Measurements from ENCODE around the gene OSBPL5.
"Not testable (repeated sequence)": the region's sequence is repeated elsewhere in the genome, so short reads cannot be mapped to it uniquely, and the experiment has no call there.

Gene OSBPL5

DNA sequence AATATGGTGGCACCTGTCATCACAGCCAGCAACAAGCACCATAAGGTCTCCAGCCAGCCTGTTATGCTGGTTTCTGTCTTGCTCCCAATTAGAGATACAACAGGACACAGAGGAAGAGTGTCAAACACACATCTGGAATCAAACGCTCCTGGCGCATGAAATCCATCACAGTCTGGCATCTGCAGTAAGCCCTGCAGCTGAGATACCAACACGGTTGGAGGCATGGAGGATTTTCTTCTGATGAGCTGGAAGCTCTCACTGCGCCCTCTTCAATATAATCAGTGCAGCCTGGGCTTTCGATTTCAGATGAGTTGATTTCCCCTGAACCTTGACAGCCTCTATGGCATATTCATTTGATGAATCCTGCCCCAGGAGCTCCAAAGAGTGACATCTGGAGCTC, 80.1 kb downstream of the OSBPL5 start:
- DNase-seq (ENCODE audit: low read depth, low spot score): no peak

DNA sequence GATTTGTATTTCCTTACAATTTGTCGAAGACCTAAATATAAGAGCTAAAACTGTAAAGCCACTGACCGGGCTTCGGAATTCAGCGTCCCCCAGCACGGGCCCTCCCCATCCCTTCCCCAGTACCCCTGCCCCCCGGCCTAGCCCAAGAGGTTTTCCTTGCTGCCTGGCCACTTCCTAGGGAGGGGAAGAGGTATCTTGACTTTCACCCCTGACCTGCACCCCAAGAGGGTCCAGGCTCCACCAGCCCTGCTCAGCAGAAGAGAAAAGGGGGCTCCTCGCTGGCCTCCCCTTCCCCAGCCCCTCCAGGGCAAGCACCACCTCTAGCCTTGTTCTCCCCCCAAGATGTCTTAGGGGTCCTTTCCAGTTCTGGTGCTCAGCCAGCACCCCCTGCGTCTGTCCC, 81.8 kb downstream of the OSBPL5 start:
- DNase-seq (ENCODE audit: low read depth, low spot score): no peak

DNA sequence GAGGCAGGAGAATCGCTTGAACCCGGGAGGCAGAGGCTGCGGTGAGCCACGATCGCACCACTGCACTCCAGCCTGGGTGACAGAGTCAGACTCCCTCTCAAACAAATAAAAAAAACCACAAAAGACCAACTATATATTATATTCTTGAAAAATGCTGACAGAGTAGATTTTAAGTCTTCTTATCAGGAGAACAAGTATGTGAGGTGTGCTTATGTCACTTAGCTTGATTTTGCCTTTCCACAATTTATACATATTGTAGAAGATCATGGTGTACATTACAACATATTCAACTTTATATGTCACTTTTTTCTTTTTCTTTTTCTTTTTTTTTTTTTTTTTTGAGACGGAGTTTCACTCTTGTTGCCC, 83.7 kb downstream of the OSBPL5 start:
- DNase-seq (ENCODE audit: low read depth, low spot score): no peak

DNA sequence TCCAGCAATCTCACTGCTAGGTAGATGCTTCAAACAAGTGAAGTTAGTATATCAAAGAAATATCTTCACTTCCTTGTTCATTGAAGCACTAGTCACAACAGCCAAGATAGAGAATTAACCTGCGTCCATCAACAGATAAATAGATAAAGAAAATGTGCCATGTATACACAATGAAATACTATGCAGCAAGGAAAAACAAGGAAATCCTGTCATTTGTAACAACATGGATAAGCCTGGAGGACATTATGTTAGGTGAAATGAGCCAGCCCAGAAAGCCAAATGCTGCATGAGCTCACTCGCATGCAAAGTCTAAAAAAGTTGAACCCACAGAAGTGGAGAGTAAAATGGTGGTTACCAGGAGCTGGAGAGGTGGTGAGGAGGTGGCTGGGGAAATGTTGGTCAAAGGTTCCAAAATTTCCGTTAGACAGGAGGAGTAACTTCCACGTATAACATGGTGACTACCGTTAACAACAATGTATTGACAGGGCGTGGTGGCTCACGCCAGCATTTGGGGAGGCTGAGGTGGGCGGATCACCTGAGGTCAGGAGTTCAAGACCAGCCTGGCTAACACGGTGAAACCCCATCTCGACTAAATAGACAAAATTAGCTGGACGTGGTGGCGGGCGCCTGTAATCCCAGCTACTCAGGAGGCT, 84.3 kb downstream of the OSBPL5 start:
- no peak for DNase-seq (ENCODE audit: low read depth, low spot score)

DNA sequence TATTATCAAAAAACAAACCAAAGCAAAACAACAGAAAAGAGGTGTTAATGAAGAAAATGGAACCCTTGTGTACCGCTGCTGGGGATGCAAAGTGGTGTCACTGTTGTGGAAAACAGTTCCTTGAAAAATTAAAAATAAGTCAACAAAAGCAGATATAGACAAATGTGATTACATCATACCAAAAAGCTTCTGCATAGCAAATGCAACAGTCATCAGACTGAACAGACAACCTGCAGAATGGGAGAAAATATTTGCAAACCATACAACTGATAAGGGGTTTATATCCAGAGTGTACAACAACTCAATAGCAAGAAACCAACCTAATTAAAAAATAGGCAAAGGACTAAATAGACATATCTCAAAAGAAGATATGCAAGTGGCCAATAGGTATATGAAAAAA, 85.0 kb downstream of the OSBPL5 start:
- DNase-seq (ENCODE audit: low read depth, low spot score): no peak

DNA sequence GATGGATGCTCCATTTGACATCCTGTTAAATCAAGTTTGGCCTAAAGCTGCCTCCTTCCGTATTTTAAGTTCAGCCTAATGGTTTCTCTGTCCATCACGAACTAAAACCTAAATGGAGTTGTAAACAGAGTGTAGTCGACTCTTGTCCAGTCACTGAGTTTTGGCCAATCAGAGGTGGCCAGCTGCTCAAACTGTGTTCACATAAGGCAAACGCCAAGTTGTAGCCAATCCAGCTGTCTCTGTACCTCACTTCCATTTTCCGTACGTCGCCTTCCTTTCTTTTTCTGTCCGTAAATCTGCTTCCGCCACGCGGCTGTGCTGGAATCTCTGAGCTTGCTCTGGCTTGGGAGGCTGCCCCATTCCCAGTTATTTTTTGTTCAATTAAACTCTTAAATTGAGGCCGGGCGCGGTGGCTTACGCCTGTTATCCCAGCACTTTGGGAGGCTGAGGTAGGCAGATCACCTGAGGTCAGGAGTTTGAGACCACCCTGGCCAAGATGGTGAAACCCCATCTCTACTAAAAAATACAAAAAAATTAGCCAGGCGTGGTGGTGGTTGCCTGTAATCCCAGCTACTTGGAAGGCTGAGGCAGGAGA, 87.2 kb downstream of the OSBPL5 start:
- DNase-seq (ENCODE audit: low read depth, low spot score): no peak

DNA sequence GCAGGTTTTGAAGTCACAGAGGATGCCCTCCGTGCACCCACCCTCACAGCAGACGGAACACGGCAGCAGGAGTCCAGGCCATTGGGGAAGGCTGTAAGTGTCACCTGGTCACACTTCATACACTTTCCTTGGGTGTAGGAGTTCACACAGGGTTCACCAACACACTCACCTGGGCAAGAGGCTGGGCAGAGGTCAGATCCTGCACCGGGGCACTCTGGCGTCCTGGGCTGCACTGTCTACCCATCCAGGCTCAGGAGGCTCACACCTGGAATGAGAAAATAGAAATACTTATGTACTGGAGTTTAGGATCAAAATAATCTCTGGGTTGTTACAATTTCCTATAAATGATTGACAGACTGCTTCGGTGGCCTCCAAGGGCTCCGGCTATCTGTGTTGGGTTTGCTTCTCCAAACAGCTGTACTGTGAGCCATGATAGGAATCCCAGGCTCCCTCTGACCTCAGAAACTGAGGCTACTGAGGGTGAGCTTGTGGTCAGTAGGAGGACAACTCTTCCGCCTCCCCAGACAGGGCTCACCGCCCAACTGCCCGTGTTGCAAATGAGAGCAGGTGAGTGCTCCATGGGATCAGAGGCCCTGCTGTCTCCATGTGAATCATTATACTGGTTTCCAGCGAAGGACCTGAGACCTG, 87.8 kb downstream of the OSBPL5 start:
- DNase-seq (ENCODE audit: low read depth, low spot score): no peak

DNA sequence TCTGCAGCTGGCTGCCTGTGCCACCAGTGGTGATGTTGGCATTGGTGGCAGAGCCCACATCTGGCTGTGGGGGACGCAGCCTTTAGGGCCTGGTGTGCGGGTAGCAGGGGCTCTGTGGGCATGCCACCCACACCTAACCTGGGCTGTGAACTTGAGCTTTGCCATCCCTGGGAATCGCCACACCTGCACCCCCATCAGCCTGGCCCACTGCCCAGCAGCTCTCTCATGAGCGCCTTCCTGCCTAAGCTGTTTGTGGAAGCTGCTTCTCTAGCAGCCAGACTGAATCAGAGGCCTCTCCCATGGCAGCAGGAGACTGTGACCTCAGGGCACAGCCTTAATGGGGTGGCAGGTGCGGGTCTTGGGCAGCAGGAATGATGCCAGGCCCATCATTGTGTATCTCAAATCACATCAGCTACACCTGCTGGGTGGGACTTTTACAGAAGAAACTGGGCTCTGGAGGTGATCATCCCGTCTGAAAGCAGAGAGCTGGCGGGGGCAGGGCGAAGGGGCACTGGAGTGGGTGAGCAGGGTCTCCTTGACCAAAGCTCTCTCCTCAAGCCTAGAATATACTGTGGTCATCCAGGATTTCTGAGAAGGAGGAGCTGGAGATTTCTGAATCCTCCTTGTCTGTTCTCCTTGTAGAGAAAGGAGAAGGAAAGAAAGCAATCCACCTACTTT, 90.1 kb downstream of the OSBPL5 start:
- no peak for DNase-seq (ENCODE audit: low read depth, low spot score)

DNA sequence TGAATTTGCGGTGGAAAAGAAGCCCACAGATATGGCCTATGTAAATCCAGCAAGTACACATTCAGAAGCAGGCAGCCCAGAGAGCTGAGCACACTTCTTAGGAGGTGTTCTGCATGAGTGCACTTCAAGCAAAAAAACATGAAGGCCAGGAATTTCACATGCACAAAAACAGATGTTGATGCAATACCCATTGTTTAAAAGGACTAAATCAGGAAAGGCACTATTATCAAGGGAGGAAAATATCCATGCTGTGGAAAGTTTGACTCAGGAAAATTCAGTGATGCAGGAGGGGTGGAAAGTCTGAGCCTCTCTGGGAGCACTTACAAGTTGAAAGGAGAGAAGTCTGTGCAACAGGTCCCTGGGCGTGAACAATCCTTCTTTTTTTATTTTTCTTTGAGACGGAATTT, 92.1 kb downstream of the OSBPL5 start:
- no peak for DNase-seq (ENCODE audit: low read depth, low spot score)

DNA sequence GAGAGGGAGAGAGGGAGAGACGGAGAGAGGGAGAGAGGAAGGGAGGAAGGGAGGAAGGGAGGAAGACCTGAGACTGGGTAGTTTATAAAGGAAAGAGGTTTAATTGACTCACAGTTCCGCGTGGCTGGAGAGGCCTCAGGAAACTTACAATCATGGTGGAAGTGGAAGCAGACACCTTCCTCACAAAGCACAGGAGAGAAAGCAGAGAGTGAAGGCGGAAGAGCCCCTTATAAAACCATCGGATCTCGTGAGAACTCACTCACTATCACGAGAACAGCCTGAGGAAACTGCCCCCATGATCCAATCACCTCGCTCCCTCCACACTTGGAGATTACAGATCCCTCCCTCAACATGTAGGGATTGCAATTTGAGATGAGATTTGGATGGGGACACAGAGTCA, 95.7 kb downstream of the OSBPL5 start:
- no peak for DNase-seq (ENCODE audit: low read depth, low spot score)

DNA sequence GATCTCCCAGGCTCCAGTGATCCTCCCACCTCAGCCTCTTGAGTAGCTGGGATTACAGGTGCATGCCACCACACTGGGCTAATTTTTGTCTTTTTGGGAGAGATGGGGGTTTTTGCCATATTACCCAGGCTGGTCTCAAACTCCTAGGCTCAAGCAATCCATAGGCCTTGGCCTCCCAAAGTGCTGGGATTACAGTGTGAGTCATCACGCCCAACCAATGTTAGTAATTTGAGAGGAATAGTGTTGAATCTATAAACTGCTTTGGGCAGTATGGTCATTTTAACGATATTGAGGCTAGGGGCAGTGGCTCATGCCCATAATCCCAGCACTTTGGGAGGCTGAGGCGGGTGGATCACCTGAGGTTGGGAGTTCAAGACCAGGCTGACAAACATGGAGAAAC, 98.8 kb downstream of the OSBPL5 start:
- DNase-seq (ENCODE audit: low read depth, low spot score): not testable (repeated sequence)

DNA sequence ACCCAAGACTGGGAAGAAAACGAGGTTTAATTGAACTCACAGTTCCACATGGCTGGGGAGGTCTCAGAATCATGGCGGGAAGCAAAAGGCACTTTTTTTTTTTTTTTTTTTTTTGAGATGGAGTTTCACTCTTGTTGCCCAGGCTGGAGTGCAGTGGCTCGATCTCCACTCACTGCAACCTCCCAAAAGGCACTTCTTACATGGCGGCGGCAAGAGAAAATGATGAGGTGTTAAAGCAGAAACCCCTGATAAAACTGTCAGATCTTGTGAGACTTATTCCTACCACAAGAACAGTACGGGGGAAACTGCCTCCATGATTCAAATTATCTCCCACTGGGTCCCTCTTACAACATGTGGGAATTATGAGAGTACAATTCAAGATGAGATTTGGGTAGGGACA, 100.4 kb downstream of the OSBPL5 start:
- not testable (repeated sequence) for DNase-seq (ENCODE audit: low read depth, low spot score)

DNA sequence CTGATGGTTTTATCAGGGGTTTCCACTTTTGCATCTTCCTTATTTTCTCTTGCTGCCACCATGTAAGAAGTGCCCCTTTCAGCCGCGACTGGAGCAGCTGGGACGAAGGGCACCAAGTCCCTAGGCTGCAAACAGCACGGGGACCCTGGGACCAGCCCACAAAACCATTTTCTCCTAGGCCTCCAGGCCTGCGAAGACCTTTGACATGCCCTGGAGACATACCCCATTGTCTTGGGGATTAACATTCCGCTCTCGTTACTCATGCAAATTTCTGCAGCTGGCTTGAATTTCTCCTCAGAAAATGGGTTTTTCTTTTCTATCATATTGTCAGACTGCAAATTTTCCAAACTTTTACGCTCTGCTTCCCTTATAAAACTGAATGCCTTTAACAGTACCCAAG, 101.2 kb downstream of the OSBPL5 start:
- DNase-seq (ENCODE audit: low read depth, low spot score): peak; percentile 35

DNA sequence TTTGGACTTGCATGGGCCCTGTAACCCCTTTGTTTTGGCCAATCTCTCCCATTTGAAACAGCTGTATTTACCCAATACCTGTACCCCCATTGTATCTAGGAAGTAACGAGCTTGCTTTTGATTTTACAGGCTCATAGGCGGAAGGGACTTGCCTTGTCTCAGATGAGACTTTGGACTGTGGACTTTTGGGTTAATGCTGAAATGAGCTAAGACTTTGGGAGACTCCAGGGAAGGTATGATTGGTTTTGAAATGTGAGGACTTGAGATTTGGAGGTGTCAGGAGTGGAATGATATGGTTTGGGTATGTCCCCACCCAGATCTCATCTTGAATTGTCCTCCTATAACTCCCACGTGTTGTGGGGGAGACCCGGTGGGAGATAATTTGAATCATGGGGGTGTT, 101.7 kb downstream of the OSBPL5 start:
- not testable (repeated sequence) for DNase-seq (ENCODE audit: low read depth, low spot score)

DNA sequence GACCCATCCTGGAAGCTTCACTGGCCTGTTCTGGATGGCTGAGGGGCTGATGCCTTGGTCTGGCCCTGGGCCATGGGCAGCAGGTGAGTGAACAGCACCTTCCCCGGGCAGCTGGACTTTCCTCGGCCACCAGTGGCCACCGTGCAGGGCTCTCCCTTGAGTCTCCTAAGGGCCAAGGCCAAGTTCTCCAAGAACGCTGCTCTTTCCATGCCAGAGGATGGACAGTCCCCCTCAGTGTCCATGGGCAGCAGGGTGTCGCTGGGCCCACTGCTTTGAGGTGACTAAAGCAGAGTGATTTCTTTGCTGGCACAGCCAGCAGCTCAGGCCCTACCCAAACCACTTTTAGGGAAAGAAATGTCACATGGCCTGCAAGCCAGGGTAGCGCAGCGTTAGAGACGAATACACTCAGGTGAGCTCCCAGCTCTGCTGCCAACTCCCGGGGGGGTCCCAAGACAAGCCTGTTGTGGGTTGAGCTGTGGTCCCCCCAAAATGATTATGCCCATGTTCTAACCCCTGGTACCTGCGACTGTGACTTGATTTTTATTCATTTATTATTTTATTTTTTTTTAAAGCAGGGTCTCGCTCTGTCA, 104.6 kb downstream of the OSBPL5 start:
- no peak for DNase-seq (ENCODE audit: low read depth, low spot score)

DNA sequence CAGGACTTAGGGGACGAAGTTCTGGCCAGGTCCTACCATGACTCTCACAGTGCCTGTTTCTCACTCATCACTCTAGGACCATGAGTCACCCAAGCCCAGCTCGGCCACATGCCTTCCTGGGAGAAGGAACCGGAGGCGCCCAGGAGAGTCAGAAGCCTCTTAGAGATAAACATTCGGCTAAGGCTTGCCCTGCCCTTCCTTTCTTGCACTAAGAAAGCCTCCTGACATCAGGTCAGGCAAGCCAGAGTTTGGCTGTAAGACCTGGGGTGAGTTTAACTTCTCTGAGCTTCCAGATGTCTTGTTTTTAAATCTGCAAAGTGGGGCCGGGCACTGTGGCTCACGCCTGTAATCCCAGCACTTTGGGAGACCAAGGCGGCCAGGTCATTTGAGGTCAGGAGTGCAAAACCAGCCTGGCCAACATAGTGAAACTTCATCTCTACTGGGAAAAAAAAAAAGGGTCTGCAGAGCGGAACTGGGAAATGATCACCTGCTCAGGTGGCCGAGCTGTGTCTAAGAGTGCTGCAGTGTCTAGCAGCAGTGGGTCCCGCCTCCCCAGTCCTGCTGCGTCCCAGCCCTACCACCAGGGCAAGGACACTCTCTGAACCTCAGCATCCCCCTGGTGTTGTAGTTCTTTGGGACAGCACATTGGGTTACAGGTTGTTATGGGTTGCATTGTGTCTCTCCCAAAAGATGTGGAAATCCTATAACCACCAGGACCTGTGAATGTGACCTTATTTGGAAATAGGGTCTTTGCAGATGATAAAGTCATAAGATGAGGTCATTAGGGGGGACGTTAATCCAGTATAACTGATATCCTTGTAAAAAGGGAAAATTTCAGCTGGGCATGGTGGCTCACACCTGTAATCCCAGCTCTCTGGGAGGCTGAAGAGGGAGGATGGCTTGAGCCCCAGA, 106.1 kb downstream of the OSBPL5 start:
- no peak for DNase-seq (ENCODE audit: low read depth, low spot score)

DNA sequence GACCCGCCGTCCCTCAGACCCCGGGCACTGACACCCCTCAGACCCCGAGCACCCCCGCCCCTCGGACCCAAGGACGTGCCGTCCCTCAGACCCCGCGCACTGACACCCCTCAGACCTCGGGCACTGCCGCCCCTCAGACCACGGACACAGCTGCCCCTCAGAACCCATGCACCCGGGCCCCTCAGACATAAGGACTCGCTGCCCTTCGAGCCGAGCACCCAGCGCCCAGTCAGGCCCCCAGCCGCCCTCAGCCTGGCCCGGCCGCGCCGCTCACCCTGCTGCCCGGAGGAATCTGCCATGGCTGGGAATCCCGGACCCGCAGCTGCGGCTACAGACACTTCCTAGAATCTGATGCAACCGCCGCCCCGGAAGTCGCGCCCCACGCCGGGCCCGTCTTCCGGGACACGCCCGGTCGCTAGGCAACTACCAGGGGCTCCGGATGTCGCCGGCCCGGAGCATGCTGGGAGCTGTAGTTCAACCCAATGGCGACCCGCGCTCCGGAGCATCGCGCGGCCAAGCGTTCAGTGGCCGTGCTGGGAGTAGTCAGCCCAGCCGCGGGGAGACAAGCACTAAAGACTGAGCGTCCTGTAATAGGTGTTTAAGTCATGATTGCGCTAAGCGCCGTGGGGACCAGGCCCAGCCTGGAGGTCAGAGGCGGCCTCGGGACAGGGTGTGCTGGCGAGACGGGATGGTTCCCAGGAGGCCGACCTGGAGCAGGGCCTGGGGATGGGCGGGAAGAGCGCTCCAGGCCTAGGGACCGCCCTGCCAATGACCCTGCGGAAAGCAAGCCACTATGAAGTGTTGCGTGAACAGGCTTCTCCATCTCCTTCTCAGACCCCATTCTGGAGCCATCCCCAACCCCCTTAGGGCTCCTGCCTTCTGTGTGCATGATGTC, 107.8 kb downstream of the OSBPL5 start, which contains the start of gene CARS1:
Gene CARS1, minus strand, starts transcription at position 355 of the 895 bp plus-strand sequence. Its CDS starts 56 bp downstream, at position 299.
- peak; percentile 78 for DNase-seq (ENCODE audit: low read depth, low spot score)

DNA sequence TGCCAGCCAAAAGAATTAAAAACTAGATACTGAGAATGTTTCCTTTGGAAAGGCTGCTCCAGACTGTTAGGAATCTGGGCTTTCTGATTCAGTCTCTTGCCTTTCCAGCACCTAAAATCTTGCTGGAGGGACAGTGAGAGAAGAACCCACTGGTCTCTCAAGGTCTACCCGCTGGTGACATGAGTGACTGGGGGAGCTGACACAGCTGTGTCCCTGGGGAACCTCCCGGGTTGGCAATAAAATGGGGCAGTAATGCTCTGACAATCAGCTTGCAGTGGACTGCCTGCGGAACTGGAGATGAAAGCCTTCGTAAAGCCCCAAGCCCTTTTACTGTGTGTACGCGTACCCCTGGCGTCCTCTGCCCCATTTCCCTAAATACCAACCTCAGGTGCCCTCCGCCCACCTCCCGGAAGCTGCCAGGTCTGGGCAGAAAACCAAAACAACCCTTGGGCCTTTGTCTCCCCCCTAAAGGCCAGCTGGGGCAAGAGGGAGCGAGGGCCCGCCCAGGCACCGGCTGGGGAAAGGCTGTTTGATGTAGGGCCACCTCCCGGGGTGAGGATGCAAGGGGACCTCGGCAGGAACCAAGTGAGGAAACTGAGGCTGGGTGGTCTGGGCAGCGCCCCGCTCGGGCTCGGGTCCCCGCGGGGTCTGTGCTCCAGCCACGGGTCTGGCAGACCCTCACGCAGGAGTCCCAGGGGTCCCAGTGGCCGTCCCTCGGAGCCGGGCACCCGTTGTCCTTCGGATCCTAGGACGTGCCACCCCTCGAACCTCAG, 108.6 kb downstream of the OSBPL5 start:
- DNase-seq (ENCODE audit: low read depth, low spot score): no peak

DNA sequence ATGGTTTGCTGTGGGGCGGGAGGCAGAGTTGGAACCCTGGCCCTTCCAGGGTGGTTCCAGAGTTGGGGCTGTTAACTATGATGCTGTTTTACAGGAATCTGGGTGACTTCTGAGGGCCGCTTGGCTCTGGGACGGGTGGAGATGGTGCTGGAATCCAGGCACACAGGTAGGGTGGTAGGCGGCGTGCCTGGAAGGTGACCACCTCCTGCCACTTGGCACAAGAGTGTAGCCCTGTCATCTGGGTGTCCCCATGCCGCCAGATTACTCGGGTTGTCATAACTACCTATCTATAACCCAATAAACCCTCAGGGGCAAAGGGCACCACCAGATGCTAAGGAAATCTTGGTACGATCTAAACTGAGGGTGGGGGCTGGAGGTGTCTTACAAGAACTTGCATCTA, 109.2 kb downstream of the OSBPL5 start:
- no peak for DNase-seq (ENCODE audit: low read depth, low spot score)

Measured in iPS DF 19.7 (cell line).